IMR-90 (cell line): ENCODE measurements around the gene POU2F2. TPM values are rescaled to one million over a fixed set of nuclear protein-coding genes. Genes with fewer than 3 reads are reported as not detected.

ENCODE experiments used
- ATAC-seq: fragments of 200-7000 bp; cut with Tn5 transposase; 2 replicates; pipeline ENCODE4 v1.9.1; 2020; ENCODE audit warnings: low read depth, mild to moderate bottlenecking, moderate library complexity
- BruUV-seq: library from RNA; stranded (reverse); fragments of 400-500 nt; replicated peaks from 2 replicates; lab custom pipeline; 2021; lab: Mats Ljungman, UMichigan
- CTCF ChIA-PET: fragments of 300-600 bp; formaldehyde crosslinking; extraction: SDS; loops from one replicate; lab custom pipeline; 2021; ENCODE audit warnings: antibody characterized with exemption; lab: Yijun Ruan, JAX
- POLR2A ChIA-PET: fragments of 300-600 bp; sonication (Branson Sonifier 250); formaldehyde crosslinking; loops from one replicate; lab custom pipeline; 2022; ENCODE audit warnings: antibody characterized with exemption; ENCODE audit not compliant: unreplicated experiment; lab: Charles Lee
- DNase-seq: peaks from one replicate; pipeline ENCODE4 v3.0.0; 2013
- H2AFZ ChIP-seq: replicated peaks from 2 replicates; pipeline ENCODE3; 2013; ENCODE audit warnings: low read length, mild to moderate bottlenecking; ENCODE audit not compliant: poor library complexity
- H2AK5ac ChIP-seq: 2 replicates; pipeline ENCODE4 v1.6.1; 2013; ENCODE audit warnings: low read depth, low read length, inconsistent platforms
- H2AK9ac ChIP-seq: replicated peaks from 2 replicates; pipeline ENCODE3; 2013; ENCODE audit warnings: mild to moderate bottlenecking, low read depth, low read length, moderate library complexity; ENCODE audit not compliant: poor library complexity
- H2BK120ac ChIP-seq: 2 replicates; pipeline ENCODE4 v1.6.1; 2013; ENCODE audit warnings: low read depth, low read length, inconsistent platforms
- H2BK15ac ChIP-seq: 3 replicates; pipeline ENCODE4 v1.6.1; 2013; ENCODE audit warnings: low read depth, low read length, inconsistent platforms
- H2BK20ac ChIP-seq: 2 replicates; pipeline ENCODE4 v1.6.1; 2013; ENCODE audit warnings: low read depth, mild to moderate bottlenecking, inconsistent platforms, low read length, moderate library complexity
- H2BK5ac ChIP-seq: 2 replicates; pipeline ENCODE4 v1.6.1; 2013; ENCODE audit warnings: mild to moderate bottlenecking, low read depth, low read length, inconsistent platforms; ENCODE audit not compliant: poor library complexity, severe bottlenecking
- H3K14ac ChIP-seq: replicated peaks from 2 replicates; pipeline ENCODE4 v1.6.1; 2013; ENCODE audit warnings: low read depth, low read length, inconsistent platforms
- H3K18ac ChIP-seq: 2 replicates; pipeline ENCODE4 v1.6.1; 2013; ENCODE audit warnings: low read depth, low read length, control low read depth
- H3K23ac ChIP-seq: 2 replicates; pipeline ENCODE4 v1.6.1; 2013; ENCODE audit warnings: low read depth, low read length, inconsistent platforms
- H3K27ac ChIP-seq: 2 replicates; pipeline ENCODE4 v1.5.1; 2013; ENCODE audit warnings: mild to moderate bottlenecking, control low read depth, low read length; ENCODE audit not compliant: insufficient read depth
- H3K27me3 ChIP-seq: 2 replicates; pipeline ENCODE4 v1.6.1; 2013; ENCODE audit warnings: low read length; ENCODE audit not compliant: control insufficient read depth, insufficient read depth
- H3K36me3 ChIP-seq: 2 replicates; pipeline ENCODE4 v1.6.1; 2013; ENCODE audit warnings: low read length, mixed read lengths; ENCODE audit not compliant: control insufficient read depth, insufficient read depth
- H3K4ac ChIP-seq: 2 replicates; pipeline ENCODE4 v1.6.1; 2013; ENCODE audit warnings: low read depth, low read length, inconsistent platforms
- H3K4me1 ChIP-seq: 2 replicates; pipeline ENCODE4 v1.6.1; 2013; ENCODE audit warnings: low read length, mixed read lengths; ENCODE audit not compliant: control insufficient read depth, insufficient read depth
- H3K4me2 ChIP-seq: 2 replicates; pipeline ENCODE4 v1.6.1; 2013; ENCODE audit warnings: low read depth, mild to moderate bottlenecking, control low read depth, low read length, moderate library complexity
- H3K4me3 ChIP-seq: 2 replicates; pipeline ENCODE4 v1.5.1; 2013; ENCODE audit warnings: low read depth, mild to moderate bottlenecking, control low read depth, low read length, moderate library complexity; ENCODE audit not compliant: insufficient read depth
- H3K56ac ChIP-seq: 2 replicates; pipeline ENCODE4 v1.6.1; 2013; ENCODE audit warnings: low read length, inconsistent platforms; ENCODE audit not compliant: insufficient read depth; ENCODE audit errors: extremely low read depth
- H3K79me1 ChIP-seq, 2 experiments: 2 replicates each; pipeline ENCODE4 v1.6.1; 2013; ENCODE audit warnings: low read length in 2 of 2, inconsistent platforms in 1 of 2, low read depth in 1 of 2
- H3K9ac ChIP-seq: 2 replicates; pipeline ENCODE4 v1.6.1; 2013; ENCODE audit warnings: low read depth, low read length, control low read depth
- H3K9me1 ChIP-seq: 2 replicates; pipeline ENCODE4 v1.6.1; 2013; ENCODE audit warnings: low read length, inconsistent platforms; ENCODE audit not compliant: insufficient read depth
- H3K9me3 ChIP-seq: 2 replicates; pipeline ENCODE4 v1.6.1; 2013; ENCODE audit warnings: low read length; ENCODE audit not compliant: control insufficient read depth, insufficient read depth
- H4K20me1 ChIP-seq: 2 replicates; pipeline ENCODE4 v1.6.1; 2013; ENCODE audit warnings: low read length, inconsistent platforms; ENCODE audit not compliant: insufficient read depth
- H4K5ac ChIP-seq: 2 replicates; pipeline ENCODE4 v1.6.1; 2013; ENCODE audit warnings: mild to moderate bottlenecking, low read depth, low read length, control low read depth
- H4K8ac ChIP-seq, 2 experiments: 2 replicates each; pipeline ENCODE4 v1.6.1; 2013; ENCODE audit warnings: low read depth in 2 of 2, low read length in 2 of 2, control low read depth in 1 of 2, inconsistent platforms in 1 of 2
- H4K91ac ChIP-seq: 2 replicates; pipeline ENCODE4 v1.6.1; 2013; ENCODE audit warnings: low read depth, low read length, inconsistent platforms; ENCODE audit not compliant: insufficient read depth
- FOS ChIP-seq: fragments of 150-350 bp; IDR thresholded peaks from 2 replicates; pipeline ENCODE4 v1.6.1; 2016; ENCODE audit warnings: low read depth, low read length
- MXI1 ChIP-seq: IDR thresholded peaks from 2 replicates; pipeline ENCODE4 v1.6.1; 2012; ENCODE audit warnings: low read depth, mild to moderate bottlenecking, low read length, moderate library complexity, borderline replicate concordance
- RAD21 ChIP-seq: IDR thresholded peaks from 2 replicates; pipeline ENCODE4 v1.6.1; 2012; ENCODE audit warnings: low read length, improper control_type of control experiment
- RCOR1 ChIP-seq: IDR thresholded peaks from 2 replicates; pipeline ENCODE4 v1.6.1; 2012; ENCODE audit warnings: mild to moderate bottlenecking, low read length, improper control_type of control experiment; ENCODE audit not compliant: insufficient replicate concordance
- RFX5 ChIP-seq: IDR thresholded peaks from 2 replicates; pipeline ENCODE4 v1.8.0; 2012; ENCODE audit warnings: low read depth, mild to moderate bottlenecking, low read length, moderate library complexity
- SMC3 ChIP-seq: fragments of 150-350 bp; IDR thresholded peaks from 2 replicates; pipeline ENCODE4 v1.6.1; 2016; ENCODE audit warnings: low read depth, mild to moderate bottlenecking, antibody characterized with exemption, low read length, moderate library complexity
- WGBS, 2 experiments: methylation state at CpG; one replicate each; pipeline versions ENCODE4 v1.1.5 to v1.1.7; 2013; ENCODE audit warnings: missing lambda C conversion rate in 2 of 2; ENCODE audit not compliant: insufficient read length in 1 of 2; ENCODE audit errors: extremely low coverage in 2 of 2; 5-methylcytosine and 5-hydroxymethylcytosine counted together
- dilution Hi-C: fragments of 300-500 bp; cut with HindIII; formaldehyde crosslinking; loops from one replicate; pipeline ENCODE4 v1.14.3; 2018; ENCODE audit warnings: low sequenced_read_pairs; ENCODE audit not compliant: unreplicated experiment
- in situ Hi-C: fragments of 300-500 bp; cut with MboI; formaldehyde crosslinking; loops from 3 replicates; pipeline ENCODE4 v1.14.3; 2019; ENCODE audit warnings: low sequenced_read_pairs, inconsistent platforms, mixed read lengths
- intact Hi-C: fragments of 100-400 bp; cut with micrococcal nuclease; formaldehyde crosslinking; loops from 2 replicates; pipeline ENCODE4 v1.10.0; 2022
- polyA plus RNA-seq, 3 experiments: library from polyadenylated mRNA; depleted of rRNA; stranded (reverse); fragments of >200 nt; gene quantifications; 2 replicates each; pipeline ENCODE4 v1.2.3, GENCODE V29; 2012; ENCODE audit warnings: low replicate concordance in 1 of 3
- total RNA-seq: library from RNA; depleted of rRNA; stranded (reverse); fragments of >200 nt; gene quantifications from 2 replicates; pipeline ENCODE4 v1.2.3, GENCODE V29; 2012
- TF ChIP-seq, protein P1 (sequence below): fragments of 150-350 bp; IDR thresholded peaks from 2 replicates; pipeline ENCODE4 v1.6.1; 2017; ENCODE audit warnings: mild to moderate bottlenecking, antibody characterized with exemption, low read length, low read depth

Gene POU2F2
- total and polyA plus RNA-seq, 2 of the 4 experiments (the other 2 are of a cell fraction) = 0.54 to 5.0 TPM

DNA sequence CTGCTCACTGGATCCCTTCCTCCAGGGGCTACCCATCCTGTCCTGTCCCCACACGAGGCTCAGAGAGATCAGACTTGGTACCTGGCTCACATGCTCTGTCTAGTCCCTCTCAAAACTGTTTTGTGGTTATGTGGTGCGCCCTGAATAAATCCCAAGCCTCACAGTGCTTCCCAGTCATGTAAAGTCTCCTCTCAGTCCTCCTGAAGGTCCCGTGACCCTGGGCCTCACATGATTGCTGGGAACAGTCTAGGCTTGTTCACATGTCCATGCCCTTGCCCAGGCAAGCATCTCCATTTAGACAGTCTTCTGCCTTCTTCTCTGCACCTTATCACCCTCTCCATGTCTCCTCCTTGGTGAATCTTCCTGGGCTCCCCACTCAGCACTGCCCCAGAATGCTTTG lies 36.0 kb upstream of the POU2F2 start:
- CTCF ChIA-PET = no interaction called here
- H3K9me1 ChIP-seq = no peaks in the 10 kb centered on the region

More for the DNA sequence above, 36.0 kb upstream of the POU2F2 start:
- BruUV-seq = no TSS peak
- no peak overlapping the region for H4K91ac ChIP-seq
- H3K36me3 ChIP-seq = no peaks in the 10 kb centered on the region
- H4K8ac ChIP-seq = no peak overlapping the region
- no peak for TF ChIP-seq RCOR1
- TF ChIP-seq RAD21 = no peak
- no peak for TF ChIP-seq SMC3
- TF ChIP-seq RFX5 = no peak
- no peak for TF ChIP-seq MXI1
- TF ChIP-seq FOS = no peak
- TF ChIP-seq, protein P1, sequence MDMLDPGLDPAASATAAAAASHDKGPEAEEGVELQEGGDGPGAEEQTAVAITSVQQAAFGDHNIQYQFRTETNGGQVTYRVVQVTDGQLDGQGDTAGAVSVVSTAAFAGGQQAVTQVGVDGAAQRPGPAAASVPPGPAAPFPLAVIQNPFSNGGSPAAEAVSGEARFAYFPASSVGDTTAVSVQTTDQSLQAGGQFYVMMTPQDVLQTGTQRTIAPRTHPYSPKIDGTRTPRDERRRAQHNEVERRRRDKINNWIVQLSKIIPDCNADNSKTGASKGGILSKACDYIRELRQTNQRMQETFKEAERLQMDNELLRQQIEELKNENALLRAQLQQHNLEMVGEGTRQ = no peak
- H3K4ac ChIP-seq = no peak overlapping the region
- ATAC-seq (no peak), DNase-seq (no peak)
- H3K27ac ChIP-seq = no peak overlapping the region
- no peaks in the 10 kb centered on the region for H3K79me1 ChIP-seq
- 25% methylated on average over 1 of the region's 3 CpGs; no CpG with 5 or more reads in 1 of the 2 experiments for WGBS, 2 experiments
- H3K27me3 ChIP-seq = peaks cover 78% of the 10 kb centered on the region
- no peak overlapping the region for H3K23ac ChIP-seq
- H2BK15ac ChIP-seq = no peak overlapping the region
- no peaks in the 10 kb centered on the region for H3K9me3 ChIP-seq
- H2BK5ac ChIP-seq = no peak overlapping the region
- no peak overlapping the region for H2BK120ac ChIP-seq
- no peak overlapping the region for H2AK5ac ChIP-seq
- no peak overlapping the region for H2BK20ac ChIP-seq
- H3K4me1 ChIP-seq = no peaks in the 10 kb centered on the region
- H3K4me3 ChIP-seq = no peak overlapping the region
- H4K20me1 ChIP-seq = no peaks in the 10 kb centered on the region
- H3K18ac ChIP-seq = no peak overlapping the region
- dilution Hi-C loops (no loop called here), intact Hi-C loops (no loop called here), in situ Hi-C loops (no loop called here)
- H2AK9ac ChIP-seq = no peak overlapping the region
- no peak overlapping the region for H4K5ac ChIP-seq
- no peak overlapping the region for H3K56ac ChIP-seq
- no peak overlapping the region for H3K9ac ChIP-seq
- no peak overlapping the region for H3K4me2 ChIP-seq
- H3K14ac ChIP-seq = no peak overlapping the region
- POLR2A ChIA-PET = no interaction called here
- H2AFZ ChIP-seq = no peak overlapping the region
